ENCODE measurements around the gene TM9SF2.

DNA sequence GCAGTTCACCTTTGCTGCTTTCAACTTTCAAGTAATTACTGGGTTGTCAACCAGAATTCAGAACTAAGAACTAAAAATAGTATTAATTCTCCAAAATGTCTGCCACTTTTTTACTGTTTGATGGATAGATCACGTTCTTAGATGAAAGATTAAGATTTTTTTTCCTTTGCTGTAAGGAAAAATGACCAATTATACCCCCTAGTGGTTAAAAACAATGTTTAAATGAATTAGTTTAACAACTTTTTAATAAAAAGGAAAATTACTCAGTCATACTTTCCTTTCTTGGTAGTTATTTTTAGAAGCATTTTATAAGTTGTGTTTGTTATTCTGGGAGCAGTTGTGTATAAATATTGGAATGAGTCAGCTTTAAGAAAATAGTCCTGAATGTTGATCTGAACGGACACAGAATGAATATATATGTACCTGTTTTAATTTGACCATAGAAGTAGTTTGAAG is 4.6 kb downstream of the TM9SF2 start:
- TF ChIP-seq, protein P1, sequence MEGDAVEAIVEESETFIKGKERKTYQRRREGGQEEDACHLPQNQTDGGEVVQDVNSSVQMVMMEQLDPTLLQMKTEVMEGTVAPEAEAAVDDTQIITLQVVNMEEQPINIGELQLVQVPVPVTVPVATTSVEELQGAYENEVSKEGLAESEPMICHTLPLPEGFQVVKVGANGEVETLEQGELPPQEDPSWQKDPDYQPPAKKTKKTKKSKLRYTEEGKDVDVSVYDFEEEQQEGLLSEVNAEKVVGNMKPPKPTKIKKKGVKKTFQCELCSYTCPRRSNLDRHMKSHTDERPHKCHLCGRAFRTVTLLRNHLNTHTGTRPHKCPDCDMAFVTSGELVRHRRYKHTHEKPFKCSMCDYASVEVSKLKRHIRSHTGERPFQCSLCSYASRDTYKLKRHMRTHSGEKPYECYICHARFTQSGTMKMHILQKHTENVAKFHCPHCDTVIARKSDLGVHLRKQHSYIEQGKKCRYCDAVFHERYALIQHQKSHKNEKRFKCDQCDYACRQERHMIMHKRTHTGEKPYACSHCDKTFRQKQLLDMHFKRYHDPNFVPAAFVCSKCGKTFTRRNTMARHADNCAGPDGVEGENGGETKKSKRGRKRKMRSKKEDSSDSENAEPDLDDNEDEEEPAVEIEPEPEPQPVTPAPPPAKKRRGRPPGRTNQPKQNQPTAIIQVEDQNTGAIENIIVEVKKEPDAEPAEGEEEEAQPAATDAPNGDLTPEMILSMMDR (IDR thresholded peaks at IDR 0.05) = no peak
- TF ChIP-seq EP300 (IDR thresholded peaks at IDR 0.05) = no peak
